SK-N-SH (cell line): ENCODE results near the gene FRMPD1. TPM values are rescaled to one million over a fixed set of nuclear protein-coding genes. Genes with fewer than 3 reads are reported as not detected.

Experiments
- CTCF ChIA-PET: fragments of 300-600, 350-600 bp; formaldehyde crosslinking; extraction: SDS; loops from one replicate; lab custom pipeline; 2021; lab: Yijun Ruan, JAX
- POLR2A ChIA-PET: fragments of 350-600 bp; sonication (Branson Sonifier 250); formaldehyde crosslinking; extraction: SDS; loops from one replicate; lab custom pipeline; 2020; ENCODE audit warnings: antibody characterized with exemption, inconsistent platforms; lab: Yijun Ruan, JAX
- DNase-seq: peaks from one replicate; pipeline ENCODE4 v3.0.0; 2012
- H2AFZ ChIP-seq: fragments of 200-600 bp; sonication (generic); 2 replicates; pipeline ENCODE4 v1.8.1; 2016; ENCODE audit warnings: antibody characterized with exemption, mild to moderate bottlenecking, low read depth
- H3F3A ChIP-seq: fragments of 200-600 bp; sonication (generic); replicated peaks from 2 replicates; pipeline ENCODE3; 2016; ENCODE audit warnings: antibody characterized with exemption, mild to moderate bottlenecking; ENCODE audit not compliant: insufficient read depth
- H3K27ac ChIP-seq, 2 experiments: fragments of 200-500 bp in 1 of 2; fragments of 200-600 bp in 1 of 2; sonication (Bioruptor generic) in 1 of 2; sonication (generic), shearing (Covaris generic) in 1 of 2; 2 replicates each; pipeline versions ENCODE4 v1.5.1 to v1.6.1; 2014 to 2016; ENCODE audit warnings: low read depth in 2 of 2, inconsistent platforms in 1 of 2, low read length in 1 of 2, mild to moderate bottlenecking in 1 of 2, mixed read lengths in 1 of 2
- H3K27me3 ChIP-seq: fragments of 200-600 bp; sonication (generic), shearing (Covaris generic); 2 replicates; pipeline ENCODE4 v1.6.1; 2016; ENCODE audit warnings: mixed run types; ENCODE audit not compliant: insufficient read depth
- H3K36me3 ChIP-seq, 2 experiments: fragments of 200-500 bp in 1 of 2; fragments of 200-600 bp in 1 of 2; sonication (Bioruptor generic) in 1 of 2; sonication (generic) in 1 of 2; replicated peaks in 1 of 2; 2 replicates each; pipeline versions ENCODE3 to v1.5.1; 2014 to 2016; ENCODE audit warnings: low read length in 1 of 2, mild to moderate bottlenecking in 1 of 2; ENCODE audit not compliant: insufficient read depth in 2 of 2, control insufficient read depth in 1 of 2
- H3K4me1 ChIP-seq, 2 experiments: fragments of 200-500 bp in 1 of 2; fragments of 200-600 bp in 1 of 2; sonication (Bioruptor generic) in 1 of 2; sonication (generic), shearing (Covaris generic) in 1 of 2; 2 replicates each; pipeline versions ENCODE4 v1.5.1 to v1.6.1; 2014 to 2016; ENCODE audit warnings: low read depth in 1 of 2, low read length in 1 of 2, mixed run types in 1 of 2; ENCODE audit not compliant: insufficient read depth in 2 of 2, control insufficient read depth in 1 of 2
- H3K4me2 ChIP-seq: fragments of 200-600 bp; sonication (generic), shearing (Covaris generic); 2 replicates; pipeline ENCODE4 v1.6.1; 2017; ENCODE audit warnings: mixed run types
- H3K4me3 ChIP-seq, 2 experiments: fragments of 200-500 bp in 1 of 2; fragments of 200-600 bp in 1 of 2; sonication (Bioruptor generic) in 1 of 2; sonication (generic), shearing (Covaris generic) in 1 of 2; 2 replicates each; pipeline versions ENCODE4 v1.5.1 to v1.8.1; 2014 to 2016; ENCODE audit warnings: low read depth in 2 of 2, inconsistent platforms in 1 of 2, low read length in 1 of 2, mild to moderate bottlenecking in 1 of 2, mixed read lengths in 1 of 2, moderate library complexity in 1 of 2
- H3K79me2 ChIP-seq: fragments of 200-600 bp; sonication (generic); 2 replicates; pipeline ENCODE4 v1.8.1; 2017; ENCODE audit warnings: mild to moderate bottlenecking; ENCODE audit not compliant: insufficient read depth
- H3K9ac ChIP-seq: fragments of 200-600 bp; sonication (generic); 2 replicates; pipeline ENCODE4 v1.6.1; 2017; ENCODE audit warnings: mixed run types
- H3K9me2 ChIP-seq: fragments of 200-600 bp; sonication (generic); 2 replicates; pipeline ENCODE4 v1.6.1; 2017; ENCODE audit warnings: mixed run types
- H3K9me3 ChIP-seq: fragments of 200-600 bp; sonication (generic); 2 replicates; pipeline ENCODE4 v1.6.1; 2017; ENCODE audit warnings: mixed run types, mild to moderate bottlenecking, moderate library complexity
- H4K20me1 ChIP-seq: fragments of 200-600 bp; sonication (generic); 2 replicates; pipeline ENCODE4 v1.6.1; 2017; ENCODE audit warnings: mild to moderate bottlenecking, mixed run types; ENCODE audit not compliant: insufficient read depth
- CHD2 ChIP-seq: fragments of 150-350 bp; IDR thresholded peaks from 2 replicates; pipeline ENCODE4 v1.6.1; 2018; ENCODE audit warnings: low read length; ENCODE audit not compliant: partially characterized antibody
- ELF1 ChIP-seq: IDR thresholded peaks from 2 replicates; pipeline ENCODE4 v1.4.0; 2012
- FOXM1 ChIP-seq: IDR thresholded peaks from 2 replicates; pipeline ENCODE4 v1.4.0; 2012; ENCODE audit warnings: low read depth, mild to moderate bottlenecking
- GATA2 ChIP-seq: sonication (generic); formaldehyde crosslinking; IDR thresholded peaks from 2 replicates; pipeline ENCODE4 v1.5.0; 2020; ENCODE audit warnings: mild to moderate bottlenecking, missing genetic modification reagents
- JUND ChIP-seq: IDR thresholded peaks from 2 replicates; pipeline ENCODE4 v1.4.0; 2012
- RCOR1 ChIP-seq: fragments of 150-350 bp; IDR thresholded peaks from 2 replicates; pipeline ENCODE4 v1.6.1; 2017; ENCODE audit warnings: antibody characterized with exemption, low read length
- REST ChIP-seq: IDR thresholded peaks from 2 replicates; pipeline ENCODE4 v1.6.1; 2012; ENCODE audit warnings: mild to moderate bottlenecking, low read depth, low read length, moderate library complexity
- TAF1 ChIP-seq: IDR thresholded peaks from 2 replicates; pipeline ENCODE4 v1.6.1; 2012; ENCODE audit warnings: low read depth, mild to moderate bottlenecking, low read length, moderate library complexity, borderline replicate concordance
- TCF12 ChIP-seq: IDR thresholded peaks from 2 replicates; pipeline ENCODE4 v1.4.0; 2012
- YY1 ChIP-seq: IDR thresholded peaks from 2 replicates; pipeline ENCODE4 v1.4.0; 2012; ENCODE audit warnings: low read depth, mild to moderate bottlenecking
- WGBS: methylation state at CpG from one replicate; pipeline ENCODE4 v1.1.6; 2017; ENCODE audit warnings: low lambda C conversion rate; 5-methylcytosine and 5-hydroxymethylcytosine counted together
- polyA plus RNA-seq, 3 experiments: library from polyadenylated mRNA; depleted of rRNA; stranded (reverse); fragments of >200 nt; gene quantifications; 2 replicates each; pipeline ENCODE4 v1.2.3, GENCODE V29; 2012
- TF ChIP-seq, protein P1 (sequence below): IDR thresholded peaks from 2 replicates; pipeline ENCODE4 v1.4.0; 2012; ENCODE audit warnings: low read depth
- TF ChIP-seq, protein P2 (sequence below): IDR thresholded peaks from 2 replicates; pipeline ENCODE4; 2012
- TF ChIP-seq, protein P3 (sequence below): IDR thresholded peaks from 2 replicates; pipeline ENCODE4 v1.4.0; 2012; ENCODE audit warnings: low read depth, borderline replicate concordance
- TF ChIP-seq, protein P4 (sequence below): fragments of 150-350 bp; IDR thresholded peaks from 2 replicates; pipeline ENCODE4 v1.6.1; 2016; ENCODE audit warnings: mild to moderate bottlenecking, low read depth, low read length
- TF ChIP-seq, protein P5 (sequence below): fragments of 150-350 bp; IDR thresholded peaks from 2 replicates; pipeline ENCODE4 v1.6.1; 2017; ENCODE audit warnings: antibody characterized with exemption, low read length, low read depth, borderline replicate concordance

The FRMPD1 gene
- polyA plus RNA-seq, 1 of the 3 experiments (the other 2 are of a cell fraction): not detected

DNA sequence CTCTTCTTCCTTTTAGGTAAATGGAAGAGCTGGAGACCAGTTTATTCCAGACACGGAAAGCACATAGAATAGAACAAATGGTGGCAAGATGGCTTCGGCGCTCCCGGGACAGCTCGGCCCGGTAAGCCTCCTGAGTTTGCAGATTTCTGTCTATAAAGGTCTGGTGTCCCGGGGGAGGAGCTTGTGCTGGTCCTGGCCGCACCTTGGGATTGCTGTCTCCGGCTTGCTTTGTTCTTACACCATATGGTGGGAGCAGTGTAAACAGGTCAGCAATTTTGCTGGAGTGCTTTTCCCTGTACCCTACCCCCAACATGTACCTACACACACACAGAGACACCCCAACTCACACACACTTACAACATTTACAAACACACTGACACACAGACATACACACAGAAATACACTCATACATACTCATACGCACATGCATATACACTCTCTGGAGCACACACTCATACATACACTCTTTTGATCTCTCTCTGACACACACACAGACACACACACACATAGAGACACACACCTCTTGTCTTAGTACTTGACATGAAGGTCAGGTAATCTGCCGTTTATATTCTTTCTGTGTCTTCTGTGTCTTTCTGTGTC lies 42.0 kb downstream of the FRMPD1 start:
- H3K4me3 ChIP-seq: no peak overlapping the region
- H3K4me2 ChIP-seq: no peak overlapping the region
- H2AFZ ChIP-seq: no peak overlapping the region
- DNase-seq: no peak
- H3K9me2 ChIP-seq: no peaks in the 10 kb centered on the region
- peaks cover 25% of the 10 kb centered on the region; the same call in 1 of the 2 replicates for H3K27me3 ChIP-seq
- H4K20me1 ChIP-seq: no peaks in the 10 kb centered on the region
- no peak overlapping the region for H3K27ac ChIP-seq
- H3K9me3 ChIP-seq: no peaks in the 10 kb centered on the region
- ChIA-PET CTCF (no interaction called here), POLR2A (no interaction called here)
- WGBS: 55% methylated on average over 11 of the region's 11 CpGs
- TF ChIP-seq JUND: no peak
- no peak for TF ChIP-seq RCOR1
- TF ChIP-seq TCF12: no peak
- no peak for TF ChIP-seq YY1
- TF ChIP-seq ELF1: no peak
- TF ChIP-seq TAF1: no peak
- TF ChIP-seq, protein P1, sequence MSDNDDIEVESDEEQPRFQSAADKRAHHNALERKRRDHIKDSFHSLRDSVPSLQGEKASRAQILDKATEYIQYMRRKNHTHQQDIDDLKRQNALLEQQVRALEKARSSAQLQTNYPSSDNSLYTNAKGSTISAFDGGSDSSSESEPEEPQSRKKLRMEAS: no peak
- TF ChIP-seq GATA2 (CRISPR knock-in tag): no peak
- TF ChIP-seq REST: no peak
- TF ChIP-seq, protein P2, sequence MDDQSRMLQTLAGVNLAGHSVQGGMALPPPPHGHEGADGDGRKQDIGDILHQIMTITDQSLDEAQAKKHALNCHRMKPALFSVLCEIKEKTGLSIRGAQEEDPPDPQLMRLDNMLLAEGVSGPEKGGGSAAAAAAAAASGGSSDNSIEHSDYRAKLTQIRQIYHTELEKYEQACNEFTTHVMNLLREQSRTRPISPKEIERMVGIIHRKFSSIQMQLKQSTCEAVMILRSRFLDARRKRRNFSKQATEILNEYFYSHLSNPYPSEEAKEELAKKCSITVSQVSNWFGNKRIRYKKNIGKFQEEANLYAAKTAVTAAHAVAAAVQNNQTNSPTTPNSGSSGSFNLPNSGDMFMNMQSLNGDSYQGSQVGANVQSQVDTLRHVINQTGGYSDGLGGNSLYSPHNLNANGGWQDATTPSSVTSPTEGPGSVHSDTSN: no peak
- TF ChIP-seq FOXM1: no peak
- TF ChIP-seq, protein P3, sequence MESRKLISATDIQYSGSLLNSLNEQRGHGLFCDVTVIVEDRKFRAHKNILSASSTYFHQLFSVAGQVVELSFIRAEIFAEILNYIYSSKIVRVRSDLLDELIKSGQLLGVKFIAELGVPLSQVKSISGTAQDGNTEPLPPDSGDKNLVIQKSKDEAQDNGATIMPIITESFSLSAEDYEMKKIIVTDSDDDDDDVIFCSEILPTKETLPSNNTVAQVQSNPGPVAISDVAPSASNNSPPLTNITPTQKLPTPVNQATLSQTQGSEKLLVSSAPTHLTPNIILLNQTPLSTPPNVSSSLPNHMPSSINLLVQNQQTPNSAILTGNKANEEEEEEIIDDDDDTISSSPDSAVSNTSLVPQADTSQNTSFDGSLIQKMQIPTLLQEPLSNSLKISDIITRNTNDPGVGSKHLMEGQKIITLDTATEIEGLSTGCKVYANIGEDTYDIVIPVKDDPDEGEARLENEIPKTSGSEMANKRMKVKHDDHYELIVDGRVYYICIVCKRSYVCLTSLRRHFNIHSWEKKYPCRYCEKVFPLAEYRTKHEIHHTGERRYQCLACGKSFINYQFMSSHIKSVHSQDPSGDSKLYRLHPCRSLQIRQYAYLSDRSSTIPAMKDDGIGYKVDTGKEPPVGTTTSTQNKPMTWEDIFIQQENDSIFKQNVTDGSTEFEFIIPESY: no peak
- TF ChIP-seq, protein P4, sequence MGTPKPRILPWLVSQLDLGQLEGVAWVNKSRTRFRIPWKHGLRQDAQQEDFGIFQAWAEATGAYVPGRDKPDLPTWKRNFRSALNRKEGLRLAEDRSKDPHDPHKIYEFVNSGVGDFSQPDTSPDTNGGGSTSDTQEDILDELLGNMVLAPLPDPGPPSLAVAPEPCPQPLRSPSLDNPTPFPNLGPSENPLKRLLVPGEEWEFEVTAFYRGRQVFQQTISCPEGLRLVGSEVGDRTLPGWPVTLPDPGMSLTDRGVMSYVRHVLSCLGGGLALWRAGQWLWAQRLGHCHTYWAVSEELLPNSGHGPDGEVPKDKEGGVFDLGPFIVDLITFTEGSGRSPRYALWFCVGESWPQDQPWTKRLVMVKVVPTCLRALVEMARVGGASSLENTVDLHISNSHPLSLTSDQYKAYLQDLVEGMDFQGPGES: no peak
- TF ChIP-seq, protein P5, sequence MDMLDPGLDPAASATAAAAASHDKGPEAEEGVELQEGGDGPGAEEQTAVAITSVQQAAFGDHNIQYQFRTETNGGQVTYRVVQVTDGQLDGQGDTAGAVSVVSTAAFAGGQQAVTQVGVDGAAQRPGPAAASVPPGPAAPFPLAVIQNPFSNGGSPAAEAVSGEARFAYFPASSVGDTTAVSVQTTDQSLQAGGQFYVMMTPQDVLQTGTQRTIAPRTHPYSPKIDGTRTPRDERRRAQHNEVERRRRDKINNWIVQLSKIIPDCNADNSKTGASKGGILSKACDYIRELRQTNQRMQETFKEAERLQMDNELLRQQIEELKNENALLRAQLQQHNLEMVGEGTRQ: no peak
- no peak for TF ChIP-seq CHD2
- H3F3A ChIP-seq: no peaks in the 10 kb centered on the region
- no peaks in the 10 kb centered on the region for H3K79me2 ChIP-seq
- no peaks in the 10 kb centered on the region for H3K36me3 ChIP-seq
- H3K4me1 ChIP-seq: no peaks in the 10 kb centered on the region
- H3K9ac ChIP-seq: no peak overlapping the region
